H1 (cell line): ENCODE data around the gene KCTD16. TPM values are rescaled to one million over a fixed set of nuclear protein-coding genes. Genes with fewer than 3 reads are reported as not detected.

Experiments used
- CTCF ChIA-PET: fragments of 300-600 bp; sonication (Branson Sonifier 250); formaldehyde crosslinking; loops from one replicate; lab custom pipeline; 2021; ENCODE audit not compliant: partially characterized antibody; lab: Charles Lee
- POLR2A ChIA-PET: fragments of 300-600 bp; sonication (Branson Sonifier 250); formaldehyde crosslinking; loops from one replicate; lab custom pipeline; 2021; ENCODE audit warnings: inconsistent platforms; ENCODE audit not compliant: partially characterized antibody; lab: Charles Lee
- DNase-seq, 2 experiments: peaks; one replicate each; pipeline versions ENCODE4 v3.0.0 to v3.0.0-alpha.2; 2010 to 2022; ENCODE audit warnings: low spot score in 2 of 2, low read depth in 1 of 2, mixed read lengths in 1 of 2
- FAIRE-seq: peaks from 2 replicates; lab custom pipeline; 2011; peaks lifted over from hg19 to GRCh38; lab: Jason Lieb, UNC
- H2AFZ ChIP-seq: 2 replicates; pipeline ENCODE4 v1.8.1; 2012; ENCODE audit warnings: low read length, inconsistent platforms
- H2AK5ac ChIP-seq: 2 replicates; pipeline ENCODE4 v1.6.1; 2013; ENCODE audit warnings: low read depth, low read length
- H2BK120ac ChIP-seq: replicated peaks from 2 replicates; pipeline ENCODE3; 2013; ENCODE audit warnings: low read depth, low read length, inconsistent platforms
- H2BK12ac ChIP-seq: 2 replicates; pipeline ENCODE4 v1.6.1; 2013; ENCODE audit warnings: low read depth, low read length
- H2BK15ac ChIP-seq: 2 replicates; pipeline ENCODE4 v1.6.1; 2013; ENCODE audit warnings: low read length
- H2BK20ac ChIP-seq: 2 replicates; pipeline ENCODE4 v1.6.1; 2013; ENCODE audit warnings: low read length
- H2BK5ac ChIP-seq: 2 replicates; pipeline ENCODE4 v1.6.1; 2013; ENCODE audit warnings: low read depth, low read length
- H3K14ac ChIP-seq: 2 replicates; pipeline ENCODE4 v1.6.1; 2013; ENCODE audit warnings: inconsistent platforms; ENCODE audit not compliant: insufficient read length
- H3K18ac ChIP-seq: 2 replicates; pipeline ENCODE4 v1.6.1; 2013; ENCODE audit warnings: low read length; ENCODE audit errors: extremely low read depth
- H3K23ac ChIP-seq: 2 replicates; pipeline ENCODE4 v1.6.1; 2013; ENCODE audit warnings: inconsistent platforms; ENCODE audit not compliant: insufficient read length
- H3K23me2 ChIP-seq: 2 replicates; pipeline ENCODE4 v1.6.1; 2013; ENCODE audit warnings: low read depth, low read length
- H3K27ac ChIP-seq: 2 replicates; pipeline ENCODE4 v1.6.1; 2011; ENCODE audit warnings: low read depth, low read length, inconsistent platforms
- H3K27me3 ChIP-seq, 4 experiments: replicated peaks in 1 of 4; 1 replicate in 1 of 4; 2 replicates in 3 of 4; pipeline versions ENCODE4 v1.6.1 to v1.8.1; 2011 to 2013; ENCODE audit warnings: low read length in 3 of 4, mild to moderate bottlenecking in 3 of 4, inconsistent platforms in 2 of 4, mixed read lengths in 2 of 4, moderate library complexity in 1 of 4; ENCODE audit not compliant: control insufficient read depth in 3 of 4, insufficient read depth in 3 of 4; ENCODE audit errors: extremely low read depth in 1 of 4
- H3K36me3 ChIP-seq, 4 experiments: 2 replicates each; pipeline versions ENCODE4 v1.6.1 to v1.8.1; 2011 to 2013; ENCODE audit warnings: mild to moderate bottlenecking in 4 of 4, low read length in 3 of 4, moderate library complexity in 2 of 4, control low read depth in 1 of 4, inconsistent platforms in 1 of 4; ENCODE audit not compliant: insufficient read depth in 4 of 4, control insufficient read depth in 2 of 4
- H3K4ac ChIP-seq: replicated peaks from 2 replicates; pipeline ENCODE3; 2013; ENCODE audit warnings: low read length, low read depth, mixed read lengths, inconsistent platforms; ENCODE audit not compliant: insufficient read length
- H3K4me1 ChIP-seq, 4 experiments: replicated peaks in 1 of 4; 1 replicate in 1 of 4; 2 replicates in 3 of 4; pipeline versions ENCODE4 v1.6.1 to v1.8.1; 2011 to 2013; ENCODE audit warnings: low read length in 3 of 4, inconsistent platforms in 2 of 4, mixed read lengths in 1 of 4; ENCODE audit not compliant: insufficient read depth in 4 of 4, control insufficient read depth in 3 of 4
- H3K4me2 ChIP-seq, 2 experiments: 2 replicates each; pipeline versions ENCODE4 v1.6.1 to v1.8.1; 2011 to 2013; ENCODE audit warnings: low read depth in 2 of 2, low read length in 2 of 2, control low read depth in 1 of 2, inconsistent platforms in 1 of 2, mild to moderate bottlenecking in 1 of 2; ENCODE audit not compliant: insufficient read depth in 1 of 2
- H3K4me3 ChIP-seq, 4 experiments: fragments of 200-600, 300-600 bp in 1 of 4; sonication (generic), shearing (Covaris generic), sonication (Bioruptor Twin) in 1 of 4; 2 replicates each; pipeline versions ENCODE4 v1.5.1 to v1.8.1; 2011 to 2016; ENCODE audit warnings: low read length in 4 of 4, low read depth in 3 of 4, control low read depth in 2 of 4, inconsistent platforms in 2 of 4, mild to moderate bottlenecking in 2 of 4, mixed read lengths in 1 of 4, moderate library complexity in 1 of 4; ENCODE audit not compliant: insufficient read depth in 2 of 4; ENCODE audit errors: extremely low read depth in 1 of 4
- H3K56ac ChIP-seq: replicated peaks from 2 replicates; pipeline ENCODE3; 2013; ENCODE audit warnings: low read depth, mild to moderate bottlenecking, mixed read lengths, low read length, inconsistent platforms; ENCODE audit not compliant: insufficient read length
- H3K79me1 ChIP-seq: 2 replicates; pipeline ENCODE4 v1.6.1; 2013; ENCODE audit warnings: low read depth, low read length, control low read depth
- H3K79me2 ChIP-seq, 2 experiments: 2 replicates each; pipeline versions ENCODE4 v1.6.1 to v1.8.1; 2012 to 2013; ENCODE audit warnings: low read length in 2 of 2, mild to moderate bottlenecking in 2 of 2, inconsistent platforms in 1 of 2; ENCODE audit not compliant: insufficient read depth in 2 of 2, control insufficient read depth in 1 of 2
- H3K9ac ChIP-seq, 4 experiments: replicated peaks in 1 of 4; 1 replicate in 1 of 4; 2 replicates in 3 of 4; pipeline versions ENCODE4 v1.6.1 to v1.8.1; 2011 to 2013; ENCODE audit warnings: low read depth in 3 of 4, low read length in 3 of 4, control low read depth in 2 of 4, mild to moderate bottlenecking in 2 of 4, moderate library complexity in 2 of 4, inconsistent platforms in 1 of 4; ENCODE audit errors: extremely low read depth in 1 of 4
- H3K9me3 ChIP-seq, 2 experiments: 2 replicates each; pipeline versions ENCODE4 v1.6.1 to v1.8.1; 2012 to 2013; ENCODE audit warnings: mild to moderate bottlenecking in 2 of 2, moderate library complexity in 2 of 2, control low read depth in 1 of 2, inconsistent platforms in 1 of 2, low read depth in 1 of 2, low read length in 1 of 2, mixed read lengths in 1 of 2; ENCODE audit not compliant: insufficient read depth in 2 of 2
- H4K20me1 ChIP-seq, 2 experiments: replicated peaks in 1 of 2; 2 replicates each; pipeline versions ENCODE3 to v1.8.1; 2011 to 2013; ENCODE audit warnings: inconsistent platforms in 2 of 2, low read length in 2 of 2, mild to moderate bottlenecking in 1 of 2; ENCODE audit not compliant: insufficient read depth in 2 of 2, control insufficient read depth in 1 of 2
- H4K5ac ChIP-seq: 2 replicates; pipeline ENCODE4 v1.6.1; 2013; ENCODE audit warnings: low read length, low read depth, mixed read lengths, inconsistent platforms; ENCODE audit not compliant: insufficient read length
- H4K8ac ChIP-seq: 2 replicates; pipeline ENCODE4 v1.8.0; 2013; ENCODE audit warnings: mild to moderate bottlenecking, moderate library complexity, low read length, inconsistent platforms; ENCODE audit not compliant: insufficient read depth; ENCODE audit errors: extremely low read depth
- H4K91ac ChIP-seq: replicated peaks from 2 replicates; pipeline ENCODE3; 2013; ENCODE audit warnings: low read length, mixed read lengths, inconsistent platforms; ENCODE audit not compliant: insufficient read length
- CHD1 ChIP-seq: IDR thresholded peaks from 2 replicates; pipeline ENCODE4 v1.6.1; 2012; ENCODE audit warnings: low read depth, low read length, improper control_type of control experiment
- EP300 ChIP-seq, 2 experiments: IDR thresholded peaks; 1 replicate in 1 of 2; 2 replicates in 1 of 2; pipeline ENCODE4 v1.6.1; 2011 to 2012; ENCODE audit warnings: low read depth in 2 of 2, low read length in 2 of 2, mild to moderate bottlenecking in 2 of 2, borderline replicate concordance in 1 of 2, inconsistent platforms in 1 of 2, moderate library complexity in 1 of 2
- JUN ChIP-seq: IDR thresholded peaks from 2 replicates; pipeline ENCODE4 v1.6.1; 2011; ENCODE audit warnings: low read depth, mild to moderate bottlenecking, improper control_type of control experiment, low read length
- ZNF274 ChIP-seq: IDR thresholded peaks from 2 replicates; pipeline ENCODE4 v1.7.0; 2012; ENCODE audit warnings: low read length, borderline replicate concordance; ENCODE audit errors: extremely low read depth
- polyA plus RNA-seq, 7 experiments: library from polyadenylated mRNA; depleted of rRNA in 3 of 7; stranded (reverse) in 5 of 7; unstranded in 2 of 7; fragments of >200 nt in 5 of 7; fragments of 200-250 nt in 2 of 7; gene quantifications; 1 replicate in 5 of 7; 2 replicates in 1 of 7; 4 replicates in 1 of 7; pipeline versions ENCODE4 v1.2.1 to v1.2.3, GENCODE V29; 2011 to 2013; ENCODE audit warnings: missing spikeins in 2 of 7, mixed read lengths in 2 of 7
- total RNA-seq: library from RNA; stranded (reverse); fragmentation: NEBNext Ultra II Directional; extraction: Animal tissue kit (Norgen Biotek cat#: 25700); gene quantifications from 2 replicates; pipeline ENCODE4 v1.2.1, GENCODE V29; 2021

The KCTD16 gene
- total and polyA plus RNA-seq, 2 of the 8 experiments (the other 6 are each of a cell fraction or from before 2014, with no cell fraction given): 0.03 to 0.24 TPM

DNA sequence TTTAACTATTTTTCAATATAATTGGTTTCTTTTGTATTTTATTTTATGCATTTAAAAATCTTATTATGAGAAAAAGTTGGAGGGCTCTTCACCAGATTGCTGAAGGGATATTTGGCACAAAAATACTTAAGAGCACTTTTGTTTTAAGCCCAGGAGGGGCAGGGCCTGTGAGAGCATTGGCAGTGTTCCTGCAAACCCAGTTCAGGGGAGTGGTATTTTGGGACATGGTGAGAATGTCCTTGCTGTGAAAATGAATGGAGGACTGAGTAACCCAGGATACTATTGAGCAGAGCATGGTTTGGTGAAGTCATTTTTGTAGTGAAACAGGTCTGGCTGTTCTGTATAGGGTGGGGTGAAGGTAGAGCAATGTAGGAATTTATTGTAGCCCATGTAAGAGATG is 121.4 kb downstream of the KCTD16 start:
- Histone ChIP-seq H4K8ac (no peak overlapping the region), H3K23me2 (no peaks in the 10 kb centered on the region), H3K27ac (no peak overlapping the region), H3K4me3 (no peak overlapping the region), H3K79me1 (no peaks in the 10 kb centered on the region), H2BK12ac (no peak overlapping the region), H3K79me2 (no peaks in the 10 kb centered on the region), H3K23ac (no peak overlapping the region), H2BK20ac (no peak overlapping the region), H2AFZ (no peak overlapping the region), H2AK5ac (no peak overlapping the region), H2BK120ac (no peak overlapping the region), H2BK15ac (no peak overlapping the region), H3K27me3 (no peaks in the 10 kb centered on the region), H4K20me1 (no peaks in the 10 kb centered on the region), H3K18ac (no peak overlapping the region), H3K14ac (no peak overlapping the region), H3K4me2 (no peak overlapping the region), H2BK5ac (no peak overlapping the region), H3K9me3 (peaks cover 3 to 8% of the 10 kb centered on the region in 2 experiments; a peak in 3 of 4 replicates), H4K5ac (no peak overlapping the region), H3K56ac (no peak overlapping the region), H3K4me1 (no peaks in the 10 kb centered on the region; a peak in 1 of 7 replicates), H4K91ac (no peak overlapping the region), H3K9ac (no peak overlapping the region), H3K36me3 (no peaks in the 10 kb centered on the region; a peak in 2 of 8 replicates), H3K4ac (no peak overlapping the region)
- ChIA-PET CTCF (no interaction called here), POLR2A (no interaction called here)
- no peak for FAIRE-seq
- TF ChIP-seq ZNF274: no peak
- TF ChIP-seq JUN: no peak
- no peak for TF ChIP-seq EP300 (IDR thresholded peaks at IDR 0.05; ENCODE audit: borderline replicate concordance in 1 of 2, low read depth in 2 of 2, low read length in 2 of 2)
- TF ChIP-seq CHD1: no peak
- DNase-seq: no peak
